Measurements from ENCODE around the gene IL1RL2. TPM values are rescaled to one million over a fixed set of nuclear protein-coding genes. Genes with fewer than 3 reads are reported as not detected.

IL1RL2 gene
- total and polyA plus RNA-seq, 2 of the 4 experiments (the other 2 are of a cell fraction), result 0.09 to 0.36 TPM

GRCh38 chr2:102277202-102277700 lies 90.4 kb downstream of the IL1RL2 start:
- Histone ChIP-seq H2AK5ac (ENCODE audit: low read depth, low read length) (no peak overlapping the region), H2BK15ac (ENCODE audit: low read depth, low read length) (no peak overlapping the region), H3K36me3 (ENCODE audit: control insufficient read depth, insufficient read depth, low read length) (no peaks in the 10 kb centered on the region), H2AK9ac (replicated peaks; ENCODE audit: low read depth, low read length, poor library complexity) (no peak overlapping the region), H3K4me3 (ENCODE audit: insufficient read depth, low read depth, low read length) (no peak overlapping the region), H3K9me1 (ENCODE audit: insufficient read depth, low read length) (no peaks in the 10 kb centered on the region), H2BK120ac (ENCODE audit: low read depth, low read length) (no peak overlapping the region), H3K27ac (ENCODE audit: insufficient read depth, low read length) (no peak overlapping the region), H2BK20ac (ENCODE audit: low read depth, low read length) (no peak overlapping the region), H3K4me2 (ENCODE audit: low read depth, low read length) (no peak overlapping the region), H4K91ac (ENCODE audit: insufficient read depth, low read depth, low read length) (no peak overlapping the region), H2BK5ac (ENCODE audit: low read depth, low read length, poor library complexity, severe bottlenecking) (no peak overlapping the region), H3K14ac (replicated peaks; ENCODE audit: low read depth, low read length) (no peak overlapping the region), H3K56ac (ENCODE audit: extremely low read depth, insufficient read depth, low read length) (no peak overlapping the region), H3K18ac (ENCODE audit: low read depth, low read length) (no peak overlapping the region), H3K4ac (ENCODE audit: low read depth, low read length) (no peak overlapping the region), H4K8ac (ENCODE audit: low read depth in 2 of 2, low read length in 2 of 2) (no peak overlapping the region), H2AFZ (replicated peaks; ENCODE audit: low read length, poor library complexity) (no peak overlapping the region), H3K4me1 (ENCODE audit: control insufficient read depth, insufficient read depth, low read length) (no peaks in the 10 kb centered on the region), H3K9me3 (ENCODE audit: control insufficient read depth, insufficient read depth, low read length) (no peaks in the 10 kb centered on the region), H3K23ac (ENCODE audit: low read depth, low read length) (no peak overlapping the region), H3K79me1 (ENCODE audit: low read depth in 1 of 2, low read length in 2 of 2) (no peaks in the 10 kb centered on the region), H4K5ac (ENCODE audit: low read depth, low read length) (no peak overlapping the region), H3K27me3 (ENCODE audit: control insufficient read depth, insufficient read depth, low read length) (no peaks in the 10 kb centered on the region; the same call in 1 of the 2 replicates), H3K9ac (ENCODE audit: low read depth, low read length) (no peak overlapping the region), H4K20me1 (ENCODE audit: insufficient read depth, low read length) (no peaks in the 10 kb centered on the region)
- no peak for ATAC-seq (ENCODE audit: low read depth)
- TF ChIP-seq RAD21 (IDR thresholded peaks at IDR 0.05; ENCODE audit: low read length) (no peak), USF2 (IDR thresholded peaks at IDR 0.05; ENCODE audit: low read depth, low read length) (no peak), MAFK (IDR thresholded peaks at IDR 0.05; ENCODE audit: low read depth, low read length) (no peak), NFE2L2 (IDR thresholded peaks at IDR 0.05; ENCODE audit: low read depth, low read length) (no peak)
- no peak for DNase-seq
- no CpG with 5 or more reads among the region's 1 CpG for WGBS, 2 experiments (ENCODE audit: extremely low coverage in 2 of 2, insufficient read length in 1 of 2)
- intact Hi-C loops (cut with micrococcal nuclease), result no loop called here
- BruUV-seq (replicated peaks), result no TSS peak
- dilution Hi-C loops (cut with HindIII; ENCODE audit: low sequenced_read_pairs, unreplicated experiment), result no loop called here
- CTCF ChIA-PET, result interaction anchor here (0.6 to 0.7 kb wide), 2 partner anchors 61 to 717 kb away, joined by 4 read pairs; no protein-coding TSS in a partner anchor
- in situ Hi-C loops (cut with MboI; ENCODE audit: low sequenced_read_pairs), result no loop called here
- POLR2A ChIA-PET (ENCODE audit: unreplicated experiment), result no interaction called here

All from IMR-90 (cell line).